ENCODE data around the gene PRAMEF1. TPM values are rescaled to one million over a fixed set of nuclear protein-coding genes. Genes with fewer than 3 reads are reported as not detected.

PRAMEF1 gene
- total RNA-seq, 1 experiment from 2014 or later = not detected

GRCh38 chr1:12774801-12775345, 16.3 kb upstream of the PRAMEF1 start:
- no peak for TF ChIP-seq CTCF (IDR thresholded peaks at IDR 0.05; ENCODE audit: unreplicated experiment)
- intact Hi-C loops (cut with micrococcal nuclease; ENCODE audit: unreplicated experiment) = no loop called here
- peaks cover 99% of the 10 kb centered on the region for H3K27me3 Mint-ChIP-seq (ENCODE audit: unreplicated experiment)
- CTCF ChIA-PET = no interaction called here
- no peaks in the 10 kb centered on the region for H3K36me3 Mint-ChIP-seq (ENCODE audit: insufficient read depth, unreplicated experiment)
- H3K9me3 Mint-ChIP-seq (ENCODE audit: low read depth, unreplicated experiment) = no peaks in the 10 kb centered on the region
- H3K4me3 Mint-ChIP-seq (ENCODE audit: low read depth, unreplicated experiment) = no peak overlapping the region
- no peak overlapping the region for H3K27ac Mint-ChIP-seq (ENCODE audit: unreplicated experiment)
- H3K4me1 Mint-ChIP-seq (ENCODE audit: low read depth, unreplicated experiment) = no peaks in the 10 kb centered on the region
- DNase-seq = no peak
- no TSS peak for BruUV-seq (replicated peaks)

DNA sequence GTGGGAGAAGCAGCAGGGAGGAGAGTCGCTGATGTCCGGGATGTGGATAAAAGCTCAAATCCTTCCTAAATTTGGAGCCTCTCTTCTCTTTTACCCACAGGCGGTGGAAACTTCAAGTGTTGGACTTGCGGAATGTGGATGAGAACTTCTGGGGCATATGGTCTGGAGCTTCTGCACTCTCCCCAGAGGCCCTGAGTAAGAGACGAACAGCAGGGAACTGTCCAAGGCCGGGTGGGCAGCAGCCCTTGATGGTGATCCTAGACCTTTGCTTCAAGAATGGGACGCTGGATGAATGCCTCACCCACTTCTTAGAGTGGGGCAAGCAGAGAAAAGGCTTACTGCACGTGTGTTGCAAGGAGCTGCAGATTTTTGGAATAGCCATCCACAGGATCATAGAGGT, 15.8 kb upstream of the PRAMEF1 start:
- CTCF ChIA-PET = no interaction called here
- intact Hi-C loops (cut with micrococcal nuclease; ENCODE audit: unreplicated experiment) = no loop called here
- Mint-ChIP-seq H3K36me3 (ENCODE audit: insufficient read depth, unreplicated experiment) (no peaks in the 10 kb centered on the region), H3K9me3 (ENCODE audit: low read depth, unreplicated experiment) (no peaks in the 10 kb centered on the region), H3K27ac (ENCODE audit: unreplicated experiment) (no peak overlapping the region), H3K4me1 (ENCODE audit: low read depth, unreplicated experiment) (no peaks in the 10 kb centered on the region), H3K4me3 (ENCODE audit: low read depth, unreplicated experiment) (no peak overlapping the region), H3K27me3 (ENCODE audit: unreplicated experiment) (peaks cover 93% of the 10 kb centered on the region)
- no peak for DNase-seq
- no TSS peak for BruUV-seq (replicated peaks)
- no peak for TF ChIP-seq CTCF (IDR thresholded peaks at IDR 0.05; ENCODE audit: unreplicated experiment)

GRCh38 chr1:12776801-12777557, 14.2 kb upstream of the PRAMEF1 start:
- Mint-ChIP-seq H3K9me3 (ENCODE audit: low read depth, unreplicated experiment) (no peaks in the 10 kb centered on the region), H3K4me1 (ENCODE audit: low read depth, unreplicated experiment) (no peaks in the 10 kb centered on the region), H3K27ac (ENCODE audit: unreplicated experiment) (no peak overlapping the region), H3K27me3 (ENCODE audit: unreplicated experiment) (peaks cover 78% of the 10 kb centered on the region), H3K36me3 (ENCODE audit: insufficient read depth, unreplicated experiment) (no peaks in the 10 kb centered on the region), H3K4me3 (ENCODE audit: low read depth, unreplicated experiment) (no peak overlapping the region)
- CTCF ChIA-PET = no interaction called here
- TF ChIP-seq CTCF (IDR thresholded peaks at IDR 0.05; ENCODE audit: unreplicated experiment) = no peak
- no TSS peak for BruUV-seq (replicated peaks)
- no peak for DNase-seq
- intact Hi-C loops (cut with micrococcal nuclease; ENCODE audit: unreplicated experiment) = no loop called here

GRCh38 chr1:12778061-12778460, 13.1 kb upstream of the PRAMEF1 start:
- BruUV-seq (replicated peaks) = no TSS peak
- no peaks in the 10 kb centered on the region for H3K4me1 Mint-ChIP-seq (ENCODE audit: low read depth, unreplicated experiment)
- no peak for DNase-seq
- H3K36me3 Mint-ChIP-seq (ENCODE audit: insufficient read depth, unreplicated experiment) = no peaks in the 10 kb centered on the region
- TF ChIP-seq CTCF (IDR thresholded peaks at IDR 0.05; ENCODE audit: unreplicated experiment) = no peak
- CTCF ChIA-PET = no interaction called here
- H3K9me3 Mint-ChIP-seq (ENCODE audit: low read depth, unreplicated experiment) = no peaks in the 10 kb centered on the region
- H3K27me3 Mint-ChIP-seq (ENCODE audit: unreplicated experiment) = peaks cover 67% of the 10 kb centered on the region
- no peak overlapping the region for H3K4me3 Mint-ChIP-seq (ENCODE audit: low read depth, unreplicated experiment)
- intact Hi-C loops (cut with micrococcal nuclease; ENCODE audit: unreplicated experiment) = no loop called here
- no peak overlapping the region for H3K27ac Mint-ChIP-seq (ENCODE audit: unreplicated experiment)

All from Calu3 (cell line).